Activated B cell treated with CpG ODN at 0.5 μM for 24 hours (primary cell): ENCODE results near the gene KYNU. TPM values are rescaled to one million over a fixed set of nuclear protein-coding genes. Genes with fewer than 3 reads are reported as not detected.

Source experiments
- ATAC-seq: fragments of 200-7000 bp; cut with Tn5 transposase; one replicate; pipeline ENCODE4 v1.10.0; 2021; ENCODE audit warnings: low read depth, mild to moderate bottlenecking, moderate library complexity
- CTCF ChIA-PET: fragments of 350-600 bp; sonication (Branson Sonifier 250); formaldehyde crosslinking; loops from one replicate; lab custom pipeline; 2021; ENCODE audit warnings: antibody characterized with exemption; lab: Charles Lee
- POLR2A ChIA-PET: fragments of 350-600 bp; sonication (Branson Sonifier 250); formaldehyde crosslinking; loops from one replicate; lab custom pipeline; 2021; ENCODE audit warnings: antibody characterized with exemption; lab: Charles Lee
- DNase-seq: peaks from one replicate; pipeline ENCODE4 v3.0.0; 2022
- H3K27ac Mint-ChIP-seq: one replicate; pipeline ENCODE4 v1.8.0; 2020; ENCODE audit warnings: mixed read lengths
- H3K27me3 Mint-ChIP-seq: one replicate; pipeline ENCODE4 v1.8.0; 2021; ENCODE audit warnings: mixed read lengths
- H3K36me3 Mint-ChIP-seq: one replicate; pipeline ENCODE4 v1.8.0; 2021; ENCODE audit warnings: low read depth, mixed read lengths
- H3K4me1 Mint-ChIP-seq: one replicate; pipeline ENCODE4 v1.8.0; 2021; ENCODE audit warnings: mixed read lengths
- H3K4me3 Mint-ChIP-seq: one replicate; pipeline ENCODE4 v1.8.0; 2020; ENCODE audit warnings: mild to moderate bottlenecking, mixed read lengths
- H3K9me3 Mint-ChIP-seq: one replicate; pipeline ENCODE4 v1.8.0; 2020; ENCODE audit warnings: mixed read lengths
- CTCF ChIP-seq: fragments of 200-600 bp; IDR thresholded peaks from one replicate; pipeline ENCODE4 v1.8.0; 2022; ENCODE audit warnings: antibody characterized with exemption, mild to moderate bottlenecking
- intact Hi-C: fragments of 100-400 bp; cut with micrococcal nuclease; formaldehyde crosslinking; loops from one replicate; pipeline ENCODE4 v1.15.1; 2024
- total RNA-seq: library from RNA; stranded (reverse); gene quantifications from 2 replicates; pipeline ENCODE4 v1.2.3, GENCODE V29; 2022

KYNU gene
- total RNA-seq, 1 donor from 2014 or later, result 43.8 TPM

GRCh38 chr2:142993771-142994170, 116.3 kb downstream of the KYNU start:
- CTCF ChIA-PET, result interaction anchor here (1.1 kb wide), 1 partner anchor 310 kb away, joined by 3 read pairs; no protein-coding TSS in a partner anchor
- no peaks in the 10 kb centered on the region for H3K9me3 Mint-ChIP-seq
- H3K27me3 Mint-ChIP-seq, result no peaks in the 10 kb centered on the region
- no peak overlapping the region for H3K4me3 Mint-ChIP-seq
- POLR2A ChIA-PET, result no interaction called here
- intact Hi-C loops, result no loop called here
- H3K27ac Mint-ChIP-seq, result no peak overlapping the region
- ATAC-seq (no peak), DNase-seq (no peak)
- no peak for TF ChIP-seq CTCF
- H3K36me3 Mint-ChIP-seq, result peaks cover 53% of the 10 kb centered on the region
- H3K4me1 Mint-ChIP-seq, result peaks cover 5% of the 10 kb centered on the region

GRCh38 chr2:142994665-142995064, 117.2 kb downstream of the KYNU start:
- CTCF ChIA-PET, result no interaction called here
- POLR2A ChIA-PET, result no interaction called here
- H3K4me3 Mint-ChIP-seq, result no peak overlapping the region
- no peaks in the 10 kb centered on the region for H3K4me1 Mint-ChIP-seq
- DNase-seq (no peak), ATAC-seq (no peak)
- peaks cover 48% of the 10 kb centered on the region for H3K36me3 Mint-ChIP-seq
- no peak overlapping the region for H3K27ac Mint-ChIP-seq
- intact Hi-C loops, result no loop called here
- H3K9me3 Mint-ChIP-seq, result no peaks in the 10 kb centered on the region
- no peak for TF ChIP-seq CTCF
- H3K27me3 Mint-ChIP-seq, result no peaks in the 10 kb centered on the region

- intact Hi-C loops, result no loop called here
- peaks cover 62% of the 10 kb centered on the region for H3K36me3 Mint-ChIP-seq
- H3K4me3 Mint-ChIP-seq, result no peak overlapping the region
- TF ChIP-seq CTCF, result no peak
- ATAC-seq (no peak), DNase-seq (no peak)
- H3K27ac Mint-ChIP-seq, result no peak overlapping the region
- no peaks in the 10 kb centered on the region for H3K9me3 Mint-ChIP-seq
- H3K27me3 Mint-ChIP-seq, result no peaks in the 10 kb centered on the region
- no peaks in the 10 kb centered on the region for H3K4me1 Mint-ChIP-seq
- POLR2A ChIA-PET, result no interaction called here
- CTCF ChIA-PET, result no interaction called here
Measured at GRCh38 chr2:142997231-142997630, 119.8 kb downstream of the KYNU start.

- Mint-ChIP-seq H3K36me3 (peaks cover 67% of the 10 kb centered on the region), H3K4me3 (no peak overlapping the region), H3K9me3 (no peaks in the 10 kb centered on the region), H3K27ac (no peak overlapping the region), H3K27me3 (no peaks in the 10 kb centered on the region), H3K4me1 (no peaks in the 10 kb centered on the region)
- no peak for DNase-seq
- intact Hi-C loops, result no loop called here
- ATAC-seq, result no peak
- TF ChIP-seq CTCF, result no peak
- ChIA-PET POLR2A (no interaction called here), CTCF (no interaction called here)
Measured at GRCh38 chr2:143000599-143000998, 123.1 kb downstream of the KYNU start.

GRCh38 chr2:143001501-143001900, 124.0 kb downstream of the KYNU start:
- CTCF ChIA-PET, result interaction anchor here (1.6 kb wide), 1 partner anchor 9 kb away, joined by 4 read pairs; no protein-coding TSS in a partner anchor
- H3K27ac Mint-ChIP-seq, result no peak overlapping the region
- no peak overlapping the region for H3K4me3 Mint-ChIP-seq
- H3K4me1 Mint-ChIP-seq, result no peaks in the 10 kb centered on the region
- TF ChIP-seq CTCF, result no peak
- H3K9me3 Mint-ChIP-seq, result no peaks in the 10 kb centered on the region
- H3K27me3 Mint-ChIP-seq, result no peaks in the 10 kb centered on the region
- POLR2A ChIA-PET, result no interaction called here
- ATAC-seq (no peak), DNase-seq (no peak)
- intact Hi-C loops, result no loop called here
- H3K36me3 Mint-ChIP-seq, result peaks cover 63% of the 10 kb centered on the region
